ENCODE measurements around the gene PELI3. TPM values are rescaled to one million over a fixed set of nuclear protein-coding genes. Genes with fewer than 3 reads are reported as not detected.
"Not testable (repeated sequence)": the region's sequence is repeated elsewhere in the genome, so short reads cannot be mapped to it uniquely, and the experiment has no call there.

Gene PELI3
- total RNA-seq, 1 donor from 2014 or later, result 15.3 TPM

DNA sequence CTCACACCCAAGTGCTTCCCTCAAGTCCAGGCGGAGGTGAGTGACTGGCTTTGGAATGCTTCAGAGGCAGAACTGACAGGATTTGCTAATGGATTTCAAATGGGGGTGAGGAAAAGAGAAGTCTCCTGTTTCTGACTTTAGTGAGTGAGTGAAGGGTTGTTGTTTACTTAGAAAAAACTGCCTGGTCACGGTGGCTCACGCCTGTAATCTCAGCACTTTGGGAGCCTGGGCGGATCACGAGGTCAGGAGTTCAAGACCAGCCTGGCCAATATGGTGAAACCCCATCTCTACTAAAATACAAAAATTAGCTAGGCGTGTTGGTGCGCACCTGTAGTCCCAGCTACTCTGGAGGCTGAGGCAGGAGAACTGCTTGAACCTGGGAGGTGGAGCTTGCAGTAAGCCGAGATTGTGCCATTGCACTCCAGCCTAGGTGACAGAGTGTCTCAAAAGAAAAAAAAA, 34.8 kb upstream of the PELI3 start:
- H3K27me3 Mint-ChIP-seq (ENCODE audit: insufficient read depth); H3K4me1 Mint-ChIP-seq (ENCODE audit: low read depth); H3K27ac Mint-ChIP-seq; intact Hi-C loops (cut with micrococcal nuclease); DNase-seq (ENCODE audit: low spot score); H3K9me3 Mint-ChIP-seq; H3K4me3 Mint-ChIP-seq: not testable (repeated sequence)
- peaks cover 16% of the 10 kb centered on the region for H3K36me3 Mint-ChIP-seq (ENCODE audit: low read depth)

- Mint-ChIP-seq H3K4me1 (ENCODE audit: low read depth) (peaks cover 12% of the 10 kb centered on the region), H3K27ac (no peak overlapping the region), H3K36me3 (ENCODE audit: low read depth) (peaks cover 19% of the 10 kb centered on the region), H3K27me3 (ENCODE audit: insufficient read depth) (no peaks in the 10 kb centered on the region), H3K4me3 (no peak overlapping the region), H3K9me3 (no peaks in the 10 kb centered on the region)
- intact Hi-C loops (cut with micrococcal nuclease), result no loop called here
- DNase-seq (ENCODE audit: low spot score), result no peak
Measured at GRCh38 chr11:66432597-66432996, 34.1 kb upstream of the PELI3 start.

DNA sequence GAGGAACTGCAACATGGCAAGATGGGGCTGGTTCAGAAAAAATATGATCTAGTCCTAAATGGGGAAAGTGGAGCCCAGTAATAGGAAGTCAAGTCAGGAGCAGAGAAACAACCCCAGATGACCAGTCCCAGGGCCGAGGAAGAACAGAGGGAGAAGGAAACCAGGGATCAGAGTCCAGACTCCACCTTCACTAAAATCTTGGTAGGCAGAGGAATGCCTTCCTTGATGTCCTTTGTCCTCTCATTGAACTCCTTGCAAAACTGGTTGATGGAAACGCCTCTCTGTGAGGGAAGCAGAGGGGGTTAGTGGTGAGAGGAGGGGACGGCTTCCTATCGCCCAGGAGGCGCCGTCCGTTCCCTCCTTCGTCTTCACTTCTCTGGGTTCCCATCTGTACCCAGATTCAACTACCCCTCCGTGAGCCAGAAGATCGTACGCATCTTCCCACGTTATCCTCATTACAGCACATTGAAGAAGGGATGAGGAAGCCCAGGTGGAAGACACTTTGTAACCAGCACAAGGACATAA, 28.7 kb upstream of the PELI3 start:
- peaks cover 17% of the 10 kb centered on the region for H3K4me1 Mint-ChIP-seq (ENCODE audit: low read depth)
- H3K27ac Mint-ChIP-seq, result peak overlapping the region; percentile 95
- DNase-seq (ENCODE audit: low spot score), result no peak
- peaks cover 1% of the 10 kb centered on the region for H3K9me3 Mint-ChIP-seq
- peaks cover 17% of the 10 kb centered on the region for H3K36me3 Mint-ChIP-seq (ENCODE audit: low read depth)
- intact Hi-C loops (cut with micrococcal nuclease), result loop anchor here (2.0 kb wide), 2 partner anchors 125 to 169 kb away; partner anchors contain the start of gene RAB1B
- peak overlapping the region; percentile 87 for H3K4me3 Mint-ChIP-seq
- H3K27me3 Mint-ChIP-seq (ENCODE audit: insufficient read depth), result no peaks in the 10 kb centered on the region

GRCh38 chr11:66438504-66439466, 27.9 kb upstream of the PELI3 start, which contains the start of gene MRPL11:
MRPL11 (minus strand) TSS chr11:66438848; CDS start chr11:66438754, 94 bp downstream.
- intact Hi-C loops (cut with micrococcal nuclease), result loop anchor here (1.0 to 2.0 kb wide), 9 partner anchors 8 to 240 kb away; partner anchors contain the start of genes CCDC87, CCS, DPP3 and PELI3
- Mint-ChIP-seq H3K27ac (peak within 1 kb of the TSS; percentile 95), H3K9me3 (peaks cover 9% of the 10 kb centered on the region), H3K27me3 (ENCODE audit: insufficient read depth) (no peaks in the 10 kb centered on the region), H3K36me3 (ENCODE audit: low read depth) (peaks cover 18% of the 10 kb centered on the region), H3K4me1 (ENCODE audit: low read depth) (peaks cover 17% of the 10 kb centered on the region), H3K4me3 (peak within 1 kb of the TSS; percentile 87)
- DNase-seq (ENCODE audit: low spot score), result peak; percentile 83

GRCh38 chr11:66440101-66440939, 26.4 kb upstream of the PELI3 start:
- DNase-seq (ENCODE audit: low spot score); intact Hi-C loops (cut with micrococcal nuclease); H3K27ac Mint-ChIP-seq; H3K4me3 Mint-ChIP-seq; H3K27me3 Mint-ChIP-seq (ENCODE audit: insufficient read depth): not testable (repeated sequence)
- Mint-ChIP-seq H3K9me3 (peaks cover 11% of the 10 kb centered on the region), H3K36me3 (ENCODE audit: low read depth) (peaks cover 13% of the 10 kb centered on the region), H3K4me1 (ENCODE audit: low read depth) (peaks cover 17% of the 10 kb centered on the region)

DNA sequence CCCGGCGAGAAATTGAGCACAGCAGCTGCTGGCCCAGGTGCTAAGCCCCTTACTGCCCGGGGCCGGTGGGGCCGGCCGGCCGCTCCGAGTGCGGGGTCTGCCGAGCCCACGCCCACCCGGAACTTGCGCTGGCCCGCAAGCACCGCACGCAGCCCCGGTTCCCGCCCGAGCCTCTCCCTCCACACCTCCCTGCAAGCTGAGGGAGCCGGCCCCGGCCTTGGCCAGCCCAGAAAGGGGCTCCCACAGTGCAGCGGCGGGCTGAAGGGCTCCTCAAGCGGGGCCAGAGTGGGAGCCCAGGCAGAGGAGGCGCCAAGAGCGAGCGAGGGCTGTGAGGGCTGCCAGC, 25.8 kb upstream of the PELI3 start:
- Mint-ChIP-seq H3K9me3 (peaks cover 11% of the 10 kb centered on the region), H3K36me3 (ENCODE audit: low read depth) (peaks cover 12% of the 10 kb centered on the region), H3K4me1 (ENCODE audit: low read depth) (peaks cover 17% of the 10 kb centered on the region)
- H3K4me3 Mint-ChIP-seq; H3K27me3 Mint-ChIP-seq (ENCODE audit: insufficient read depth); DNase-seq (ENCODE audit: low spot score); H3K27ac Mint-ChIP-seq; intact Hi-C loops (cut with micrococcal nuclease): not testable (repeated sequence)

DNA sequence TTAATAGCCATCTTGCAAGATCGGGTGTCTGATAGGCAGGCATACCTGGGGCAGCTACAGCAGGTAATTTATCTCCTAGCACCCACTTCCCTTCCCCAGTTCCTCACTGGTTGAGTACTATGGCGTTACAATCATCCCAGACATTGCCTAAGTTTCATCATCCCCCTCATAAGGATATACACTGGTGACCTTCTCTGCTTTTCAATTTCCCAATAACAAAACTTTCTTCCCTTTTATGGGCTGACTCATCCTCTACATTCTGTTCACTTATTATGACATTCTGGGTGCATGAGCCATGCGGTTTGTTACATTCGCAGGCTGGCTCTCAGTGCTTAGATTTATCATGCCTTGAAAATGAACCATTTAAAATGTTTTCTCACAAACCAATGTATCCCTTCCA, 23.1 kb upstream of the PELI3 start:
- Mint-ChIP-seq H3K36me3 (ENCODE audit: low read depth) (peaks cover 1% of the 10 kb centered on the region), H3K27me3 (ENCODE audit: insufficient read depth) (peaks cover 6% of the 10 kb centered on the region), H3K4me3 (no peak overlapping the region), H3K9me3 (peaks cover 11% of the 10 kb centered on the region), H3K4me1 (ENCODE audit: low read depth) (peaks cover 4% of the 10 kb centered on the region), H3K27ac (no peak overlapping the region)
- DNase-seq (ENCODE audit: low spot score), result no peak
- intact Hi-C loops (cut with micrococcal nuclease), result no loop called here

DNA sequence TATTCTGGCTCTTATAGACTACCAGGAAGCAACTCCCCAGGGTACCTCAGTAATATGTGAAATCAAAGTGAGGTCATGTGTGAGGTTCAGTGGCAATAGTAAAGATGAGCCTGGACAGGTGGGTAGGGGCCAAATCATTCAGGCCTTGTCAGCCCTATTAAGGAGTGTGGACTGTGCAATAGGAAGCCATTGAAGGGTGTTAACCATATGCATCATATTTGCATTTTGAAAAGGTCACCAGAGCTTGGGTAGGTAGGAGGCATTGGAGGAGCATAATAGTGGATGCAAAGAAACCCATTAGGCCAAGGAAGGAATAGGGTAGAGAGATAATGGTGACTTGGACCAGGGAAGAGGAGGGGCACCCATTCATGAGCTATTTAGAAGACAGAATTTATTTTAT, 19.7 kb upstream of the PELI3 start:
- Mint-ChIP-seq H3K27ac (no peak overlapping the region), H3K9me3 (peaks cover 11% of the 10 kb centered on the region), H3K4me3 (no peak overlapping the region), H3K27me3 (ENCODE audit: insufficient read depth) (peaks cover 6% of the 10 kb centered on the region), H3K4me1 (ENCODE audit: low read depth) (no peaks in the 10 kb centered on the region), H3K36me3 (ENCODE audit: low read depth) (peaks cover 1% of the 10 kb centered on the region)
- intact Hi-C loops (cut with micrococcal nuclease), result no loop called here
- no peak for DNase-seq (ENCODE audit: low spot score)

- H3K9me3 Mint-ChIP-seq, result peaks cover 5% of the 10 kb centered on the region
Measured at GRCh38 chr11:66448523-66448922, 18.2 kb upstream of the PELI3 start.

GRCh38 chr11:66450560-66450959, 16.1 kb upstream of the PELI3 start:
- Mint-ChIP-seq H3K4me3 (no peak overlapping the region), H3K27ac (no peak overlapping the region), H3K27me3 (ENCODE audit: insufficient read depth) (peaks cover 2% of the 10 kb centered on the region), H3K4me1 (ENCODE audit: low read depth) (peaks cover 17% of the 10 kb centered on the region), H3K36me3 (ENCODE audit: low read depth) (no peaks in the 10 kb centered on the region), H3K9me3 (no peaks in the 10 kb centered on the region)
- intact Hi-C loops (cut with micrococcal nuclease), result no loop called here
- no peak for DNase-seq (ENCODE audit: low spot score)

More at GRCh38 chr11:66448523-66448922, 18.2 kb upstream of the PELI3 start:
- DNase-seq (ENCODE audit: low spot score), result no peak
- Mint-ChIP-seq H3K4me1 (ENCODE audit: low read depth) (no peaks in the 10 kb centered on the region), H3K4me3 (no peak overlapping the region), H3K27ac (no peak overlapping the region), H3K36me3 (ENCODE audit: low read depth) (peaks cover 1% of the 10 kb centered on the region), H3K27me3 (ENCODE audit: insufficient read depth) (peaks cover 6% of the 10 kb centered on the region)
- intact Hi-C loops (cut with micrococcal nuclease), result no loop called here

GRCh38 chr11:66451663-66452062, 15.0 kb upstream of the PELI3 start:
- DNase-seq (ENCODE audit: low spot score), result no peak
- H3K27me3 Mint-ChIP-seq (ENCODE audit: insufficient read depth), result no peaks in the 10 kb centered on the region
- intact Hi-C loops (cut with micrococcal nuclease), result no loop called here
- no peak overlapping the region for H3K4me3 Mint-ChIP-seq
- no peaks in the 10 kb centered on the region for H3K36me3 Mint-ChIP-seq (ENCODE audit: low read depth)
- H3K27ac Mint-ChIP-seq, result no peak overlapping the region
- H3K9me3 Mint-ChIP-seq, result no peaks in the 10 kb centered on the region
- H3K4me1 Mint-ChIP-seq (ENCODE audit: low read depth), result peaks cover 17% of the 10 kb centered on the region

- DNase-seq (ENCODE audit: low spot score), result no peak
- Mint-ChIP-seq H3K36me3 (ENCODE audit: low read depth) (no peaks in the 10 kb centered on the region), H3K4me3 (no peak overlapping the region), H3K27ac (no peak overlapping the region), H3K27me3 (ENCODE audit: insufficient read depth) (no peaks in the 10 kb centered on the region), H3K4me1 (ENCODE audit: low read depth) (peaks cover 26% of the 10 kb centered on the region), H3K9me3 (no peaks in the 10 kb centered on the region)
- intact Hi-C loops (cut with micrococcal nuclease), result no loop called here
Measured at GRCh38 chr11:66454247-66454646, 12.5 kb upstream of the PELI3 start.
